Esophagus muscularis mucosa (tissue), 4 donors: ENCODE measurements around the gene UBE2E2. TPM values are rescaled to one million over a fixed set of nuclear protein-coding genes. Genes with fewer than 3 reads are reported as not detected.

Experiments used
- DNase-seq: peaks from one replicate; pipeline ENCODE4 v3.0.0-alpha.2; 2017; ENCODE audit errors: extremely low spot score
- H3K27ac ChIP-seq, 4 donors: fragments of 200-600 bp; sonication (generic); replicated peaks in 1 of 4; 1 replicate in 3 of 4; 2 replicates in 1 of 4; pipeline ENCODE4 v1.5.1; 2016 to 2019; ENCODE audit warnings: mild to moderate bottlenecking in 1 of 4
- H3K27me3 ChIP-seq, 4 donors: fragments of 200-600 bp; sonication (generic); one replicate each; pipeline versions ENCODE4 v1.5.1 to v1.6.0; 2016 to 2019
- H3K36me3 ChIP-seq, 4 donors: fragments of 200-600 bp; sonication (generic); one replicate each; pipeline ENCODE4 v1.5.1; 2016 to 2019
- H3K4me1 ChIP-seq, 4 donors: fragments of 200-600 bp; sonication (generic); one replicate each; pipeline ENCODE4 v1.5.1; 2016 to 2019
- H3K4me3 ChIP-seq, 4 donors: fragments of 200-600 bp; sonication (generic); 1 replicate in 2 of 4; 2 replicates in 2 of 4; pipeline ENCODE4 v1.5.1; 2016 to 2019; ENCODE audit warnings: mild to moderate bottlenecking in 4 of 4, moderate library complexity in 1 of 4
- H3K9me3 ChIP-seq, 4 donors: fragments of 200-600 bp; sonication (generic); 1 replicate in 3 of 4; 2 replicates in 1 of 4; pipeline ENCODE4 v1.5.1; 2016 to 2019
- EP300 ChIP-seq: sonication (generic); formaldehyde crosslinking; IDR thresholded peaks from one replicate; pipeline ENCODE4 v1.6.1; 2017; ENCODE audit warnings: antibody characterized with exemption
- POLR2A ChIP-seq: fragments of 450-650 bp; IDR thresholded peaks from one replicate; pipeline ENCODE4 v1.6.1; 2017; ENCODE audit warnings: antibody characterized with exemption, moderate library complexity, mild to moderate bottlenecking, low read depth
- POLR2AphosphoS5 ChIP-seq, 2 donors: sonication (generic); formaldehyde crosslinking; IDR thresholded peaks; one replicate each; pipeline ENCODE4 v1.6.1; 2017; ENCODE audit warnings: antibody characterized with exemption in 2 of 2
- WGBS: methylation state at CpG from one replicate; pipeline ENCODE4 v1.1.5; 2018; 5-methylcytosine and 5-hydroxymethylcytosine counted together
- intact Hi-C: fragments of 100-400 bp; cut with DNase I; formaldehyde crosslinking; loops from one replicate; pipeline ENCODE4 v1.15.1; 2023
- total RNA-seq, 4 donors: library from RNA; depleted of rRNA; stranded (reverse); fragments of >200 nt; gene quantifications; one replicate each; pipeline versions ENCODE4 v1.1.0 to v1.2.1, GENCODE V29; 2016
- TF ChIP-seq, protein P1 (sequence below), 3 experiments: fragments of 200-600 bp in 2 of 3; fragments of 450-650 bp in 1 of 3; sonication (generic) in 2 of 3; IDR thresholded peaks; one replicate each; pipeline ENCODE4 v1.5.1; 2017 to 2019; ENCODE audit warnings: antibody characterized with exemption in 3 of 3, mild to moderate bottlenecking in 2 of 3, moderate library complexity in 1 of 3

Gene UBE2E2
- total RNA-seq, 4 donors from 2014 or later: 53.5 to 143 (median 90.3) TPM

DNA sequence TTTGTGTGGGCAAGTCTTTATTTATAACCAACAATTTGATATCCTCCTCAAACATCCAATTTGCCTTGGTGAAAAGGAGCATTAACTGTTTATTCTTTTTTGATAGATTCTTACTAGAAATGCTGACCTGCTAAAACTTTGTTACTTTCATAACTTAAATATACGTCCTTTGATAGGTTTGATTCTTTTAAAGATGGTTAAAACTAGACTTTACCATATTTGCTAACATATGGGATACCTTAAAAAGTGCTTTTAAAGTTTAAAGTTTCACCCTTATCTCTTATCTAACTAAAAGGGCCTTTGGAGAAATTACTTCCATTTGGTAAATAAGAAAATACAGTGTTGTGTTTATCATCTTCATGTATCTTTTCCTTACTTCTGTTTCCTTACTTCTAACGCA is 336.1 kb downstream of the UBE2E2 start:
- Histone ChIP-seq H3K27ac (no peak overlapping the region), H3K27me3 (no peaks in the 10 kb centered on the region), H3K4me1 (peaks cover 0 to 6% (median under 1%) of the 10 kb centered on the region in 4 donors), H3K36me3 (no peaks in the 10 kb centered on the region), H3K9me3 (no peaks in the 10 kb centered on the region), H3K4me3 (no peak overlapping the region)
- TF ChIP-seq EP300: no peak
- intact Hi-C loops: no loop called here
- DNase-seq: no peak
- WGBS: 89% methylated on average over 2 of the region's 2 CpGs

DNA sequence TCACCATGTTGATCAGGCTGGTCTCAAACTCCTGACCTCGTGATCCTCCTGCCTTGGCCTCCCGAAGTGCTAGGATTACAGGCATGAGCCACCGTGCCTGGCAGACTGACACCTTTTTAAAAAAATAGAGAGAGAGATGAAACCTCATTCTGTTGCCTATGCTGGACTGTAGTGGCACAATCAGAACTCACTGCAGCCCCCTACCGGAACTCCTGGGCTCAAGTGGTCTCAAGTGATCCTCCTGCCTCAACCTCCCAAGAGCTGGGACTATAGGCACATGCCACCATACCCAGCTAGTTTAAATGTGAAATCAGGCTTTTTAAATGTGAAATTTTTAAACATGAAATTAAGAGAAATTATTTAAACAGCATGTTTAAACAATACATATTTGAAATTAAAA is 337.5 kb downstream of the UBE2E2 start:
- TF ChIP-seq POLR2AphosphoS5 (IDR thresholded peaks at IDR 0.05) (no peak), EP300 (no peak), POLR2A (no peak)
- TF ChIP-seq, protein P1, sequence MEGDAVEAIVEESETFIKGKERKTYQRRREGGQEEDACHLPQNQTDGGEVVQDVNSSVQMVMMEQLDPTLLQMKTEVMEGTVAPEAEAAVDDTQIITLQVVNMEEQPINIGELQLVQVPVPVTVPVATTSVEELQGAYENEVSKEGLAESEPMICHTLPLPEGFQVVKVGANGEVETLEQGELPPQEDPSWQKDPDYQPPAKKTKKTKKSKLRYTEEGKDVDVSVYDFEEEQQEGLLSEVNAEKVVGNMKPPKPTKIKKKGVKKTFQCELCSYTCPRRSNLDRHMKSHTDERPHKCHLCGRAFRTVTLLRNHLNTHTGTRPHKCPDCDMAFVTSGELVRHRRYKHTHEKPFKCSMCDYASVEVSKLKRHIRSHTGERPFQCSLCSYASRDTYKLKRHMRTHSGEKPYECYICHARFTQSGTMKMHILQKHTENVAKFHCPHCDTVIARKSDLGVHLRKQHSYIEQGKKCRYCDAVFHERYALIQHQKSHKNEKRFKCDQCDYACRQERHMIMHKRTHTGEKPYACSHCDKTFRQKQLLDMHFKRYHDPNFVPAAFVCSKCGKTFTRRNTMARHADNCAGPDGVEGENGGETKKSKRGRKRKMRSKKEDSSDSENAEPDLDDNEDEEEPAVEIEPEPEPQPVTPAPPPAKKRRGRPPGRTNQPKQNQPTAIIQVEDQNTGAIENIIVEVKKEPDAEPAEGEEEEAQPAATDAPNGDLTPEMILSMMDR (IDR thresholded peaks at IDR 0.05): no peak
- H3K27ac ChIP-seq: no peak overlapping the region
- intact Hi-C loops: no loop called here
- H3K27me3 ChIP-seq: no peaks in the 10 kb centered on the region
- no peaks in the 10 kb centered on the region for H3K4me1 ChIP-seq
- no peaks in the 10 kb centered on the region for H3K9me3 ChIP-seq
- H3K4me3 ChIP-seq: no peak overlapping the region
- DNase-seq: no peak
- H3K36me3 ChIP-seq: no peaks in the 10 kb centered on the region
- 82% methylated on average over 4 of the region's 4 CpGs for WGBS

DNA sequence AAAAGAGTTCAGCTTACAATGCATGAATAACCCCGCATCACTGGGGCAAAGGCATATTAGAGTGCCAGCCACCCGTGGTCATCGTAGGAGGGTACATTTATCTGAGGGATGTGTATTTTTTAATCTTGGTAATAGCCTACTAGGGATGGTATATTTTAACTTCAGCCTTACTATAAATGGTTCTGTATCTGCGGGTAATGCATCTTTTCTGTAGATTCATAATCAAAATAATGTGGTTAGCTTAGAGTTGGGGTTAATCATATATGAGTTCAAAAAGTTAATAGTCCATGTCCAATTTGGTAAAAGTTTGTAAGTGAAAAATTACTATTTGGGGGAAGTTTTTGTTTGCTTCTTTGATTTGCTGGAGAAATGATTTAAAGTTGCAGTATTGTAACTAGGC is 339.0 kb downstream of the UBE2E2 start:
- no peak for DNase-seq
- no peaks in the 10 kb centered on the region for H3K4me1 ChIP-seq
- no peaks in the 10 kb centered on the region for H3K9me3 ChIP-seq
- H3K36me3 ChIP-seq: no peaks in the 10 kb centered on the region
- TF ChIP-seq EP300: no peak
- TF ChIP-seq, protein P1 (IDR thresholded peaks at IDR 0.05): no peak
- intact Hi-C loops: no loop called here
- WGBS: 96% methylated on average over 4 of the region's 4 CpGs
- no peak overlapping the region for H3K4me3 ChIP-seq
- H3K27ac ChIP-seq: no peak overlapping the region
- no peaks in the 10 kb centered on the region for H3K27me3 ChIP-seq

DNA sequence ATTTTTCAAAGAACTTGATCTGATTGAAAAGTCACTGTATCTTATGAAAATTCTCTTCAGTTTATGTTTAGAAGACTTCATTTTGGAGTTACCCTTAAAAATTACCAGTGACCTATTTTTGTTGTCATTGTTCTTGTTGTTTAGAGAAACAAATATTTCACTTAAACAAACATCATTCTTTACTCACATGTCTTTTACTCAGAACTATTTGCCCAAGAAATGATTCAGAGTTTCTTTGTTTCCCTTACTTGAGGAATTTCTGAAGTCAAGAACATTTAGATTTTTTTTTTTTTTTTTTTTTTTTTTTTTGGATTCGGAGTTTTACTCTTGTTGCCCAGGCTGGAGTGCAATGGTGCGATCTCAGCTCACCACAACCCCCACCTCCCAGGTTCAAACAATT is 343.1 kb downstream of the UBE2E2 start:
- no peak for DNase-seq
- intact Hi-C loops: no loop called here
- WGBS: 97% methylated on average over 2 of the region's 2 CpGs

DNA sequence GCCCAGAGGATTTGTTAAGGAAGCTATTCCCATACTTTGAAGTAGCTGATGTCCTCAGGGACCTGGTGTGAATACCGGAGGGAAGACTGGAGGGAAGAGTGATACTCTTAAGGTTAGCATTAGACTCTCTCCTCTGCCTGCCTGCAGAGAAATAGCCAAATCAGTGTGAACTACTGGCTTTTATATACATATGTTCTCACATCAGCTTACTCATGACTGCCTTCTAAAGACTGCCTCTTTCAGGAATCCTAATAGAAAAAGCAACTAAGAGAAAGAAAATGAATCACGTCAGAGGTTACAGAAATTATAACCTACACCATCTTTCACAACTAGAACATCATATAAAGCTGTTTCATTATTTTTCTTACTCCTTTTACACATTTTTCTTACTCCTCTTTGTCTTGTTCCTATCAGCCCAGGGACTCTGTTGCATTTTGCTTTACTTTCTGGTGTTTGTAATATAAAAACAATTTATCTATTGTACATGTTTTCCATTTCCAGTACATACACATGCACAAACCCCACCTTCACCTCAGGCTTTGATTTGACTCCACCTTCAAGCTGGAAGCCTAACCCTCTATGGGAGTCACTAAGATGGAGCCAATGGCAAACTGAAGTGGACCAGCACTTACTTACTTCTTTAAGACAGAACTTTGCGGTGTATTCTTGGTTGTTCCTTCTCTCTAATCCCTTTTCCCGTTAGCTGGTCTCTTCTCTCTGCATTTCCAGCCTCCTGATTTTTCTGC is 345.0 kb downstream of the UBE2E2 start:
- H3K9me3 ChIP-seq: no peaks in the 10 kb centered on the region
- no peak for DNase-seq
- no peak overlapping the region for H3K27ac ChIP-seq
- H3K4me3 ChIP-seq: no peak overlapping the region
- TF ChIP-seq, protein P1 (IDR thresholded peaks at IDR 0.05): no peak
- no peaks in the 10 kb centered on the region for H3K36me3 ChIP-seq
- intact Hi-C loops: no loop called here
- no peaks in the 10 kb centered on the region for H3K4me1 ChIP-seq
- H3K27me3 ChIP-seq: no peaks in the 10 kb centered on the region
- 95% methylated on average over 4 of the region's 4 CpGs for WGBS

More for the DNA sequence above, 343.1 kb downstream of the UBE2E2 start:
- no peaks in the 10 kb centered on the region for H3K9me3 ChIP-seq
- H3K36me3 ChIP-seq: no peaks in the 10 kb centered on the region
- H3K4me3 ChIP-seq: no peak overlapping the region
- H3K27ac ChIP-seq: no peak overlapping the region
- TF ChIP-seq, protein P1 (IDR thresholded peaks at IDR 0.05): no peak
- TF ChIP-seq EP300 (no peak), POLR2A (no peak), POLR2AphosphoS5 (IDR thresholded peaks at IDR 0.05) (no peak)
- no peaks in the 10 kb centered on the region for H3K4me1 ChIP-seq
- H3K27me3 ChIP-seq: no peaks in the 10 kb centered on the region
